Neural cell (in vitro differentiated cells): ENCODE results near the gene ISOC2. TPM values are rescaled to one million over a fixed set of nuclear protein-coding genes. Genes with fewer than 3 reads are reported as not detected.

ENCODE experiments used
- H2AFZ ChIP-seq: fragments of 200-600, 300-800 bp; sonication (generic), shearing (Covaris generic); 2 replicates; pipeline ENCODE4 v1.6.0; 2014; ENCODE audit warnings: low read depth, mild to moderate bottlenecking, antibody characterized with exemption, low read length, moderate library complexity
- H3F3A ChIP-seq: fragments of 200-600 bp; shearing (Covaris generic); 2 replicates; pipeline ENCODE4 v1.6.1; 2016; ENCODE audit warnings: mild to moderate bottlenecking, moderate library complexity, mixed read lengths, antibody characterized with exemption, low read length; ENCODE audit not compliant: insufficient read depth, poor library complexity, severe bottlenecking
- H3K27ac ChIP-seq: fragments of 200-600, 300-800 bp; sonication (generic), shearing (Covaris generic); 2 replicates; pipeline ENCODE4 v1.5.1; 2014; ENCODE audit warnings: mild to moderate bottlenecking, low read length, moderate library complexity
- H3K27me3 ChIP-seq: fragments of 300-800, 200-600 bp; sonication (generic), shearing (Covaris generic); 2 replicates; pipeline ENCODE4 v1.6.0; 2014; ENCODE audit warnings: mild to moderate bottlenecking, low read depth, low read length, moderate library complexity; ENCODE audit not compliant: insufficient read depth
- H3K36me3 ChIP-seq: fragments of 300-800, 200-600 bp; sonication (generic), shearing (Covaris generic); 2 replicates; pipeline ENCODE4 v1.5.1; 2014; ENCODE audit warnings: mild to moderate bottlenecking, antibody characterized with exemption, low read length, moderate library complexity; ENCODE audit not compliant: insufficient read depth
- H3K4me2 ChIP-seq: fragments of 300-800, 200-600 bp; sonication (generic), shearing (Covaris generic); 2 replicates; pipeline ENCODE4 v1.6.0; 2014; ENCODE audit warnings: mild to moderate bottlenecking, low read length
- H3K4me3 ChIP-seq: fragments of 300-800, 200-600 bp; sonication (generic), shearing (Covaris generic); 2 replicates; pipeline ENCODE4 v1.5.1; 2014; ENCODE audit warnings: mild to moderate bottlenecking, low read length, moderate library complexity
- H3K79me2 ChIP-seq: fragments of 200-600 bp; shearing (Covaris generic); replicated peaks from 2 replicates; pipeline ENCODE4 v1.6.0; 2014; ENCODE audit warnings: mild to moderate bottlenecking, low read length, moderate library complexity; ENCODE audit not compliant: insufficient read depth
- H3K9ac ChIP-seq: fragments of 300-800, 200-600 bp; sonication (generic), shearing (Covaris generic); 2 replicates; pipeline ENCODE4 v1.6.1; 2016; ENCODE audit warnings: mild to moderate bottlenecking, low read length, mixed read lengths
- H3K9me2 ChIP-seq: fragments of 200-600 bp; shearing (Covaris generic); 2 replicates; pipeline ENCODE4 v1.6.1; 2016; ENCODE audit warnings: mild to moderate bottlenecking, low read length, mixed read lengths; ENCODE audit not compliant: insufficient read depth
- H3K9me3 ChIP-seq: fragments of 200-600, 300-800 bp; sonication (generic), shearing (Covaris generic); 2 replicates; pipeline ENCODE4 v1.6.1; 2016; ENCODE audit warnings: mild to moderate bottlenecking, mixed run types, low read length, moderate library complexity, mixed read lengths
- H4K20me1 ChIP-seq: fragments of 200-600 bp; shearing (Covaris generic); 2 replicates; pipeline ENCODE4 v1.6.1; 2016; ENCODE audit warnings: mild to moderate bottlenecking, mixed run types; ENCODE audit not compliant: insufficient read depth
- EP300 ChIP-seq: fragments of 450-650 bp; conservative IDR thresholded peaks from 2 replicates; pipeline ENCODE4 v1.6.1; 2014; ENCODE audit warnings: antibody characterized with exemption, mild to moderate bottlenecking, moderate library complexity; ENCODE audit not compliant: poor library complexity, severe bottlenecking
- EZH2 ChIP-seq: fragments of 200-600, 300-800 bp; shearing (Covaris generic), sonication (generic); IDR thresholded peaks from 2 replicates; pipeline ENCODE4 v1.6.1; 2014; ENCODE audit warnings: antibody characterized with exemption, low read length, borderline replicate concordance, mild to moderate bottlenecking; ENCODE audit not compliant: insufficient read depth, poor library complexity, severe bottlenecking
- MXI1 ChIP-seq: fragments of 450-650 bp; conservative IDR thresholded peaks from 2 replicates; pipeline ENCODE4 v1.6.1; 2014; ENCODE audit warnings: antibody characterized with exemption, mild to moderate bottlenecking; ENCODE audit not compliant: poor library complexity, severe bottlenecking
- POLR2AphosphoS5 ChIP-seq: IDR thresholded peaks from 2 replicates; pipeline ENCODE4 v1.6.1; 2012
- RAD21 ChIP-seq: fragments of 450-650 bp; conservative IDR thresholded peaks from 2 replicates; pipeline ENCODE4 v1.6.1; 2014; ENCODE audit warnings: antibody characterized with exemption, mild to moderate bottlenecking, moderate library complexity
- SMC3 ChIP-seq: fragments of 450-650 bp; conservative IDR thresholded peaks from 2 replicates; pipeline ENCODE4 v1.6.1; 2014; ENCODE audit warnings: antibody characterized with exemption, mild to moderate bottlenecking, moderate library complexity; ENCODE audit not compliant: poor library complexity
- TAF1 ChIP-seq: IDR thresholded peaks from 2 replicates; pipeline ENCODE4 v1.6.1; 2012; ENCODE audit warnings: low read depth
- polyA plus RNA-seq: library from polyadenylated mRNA; depleted of rRNA; stranded (reverse); fragments of >200 nt; gene quantifications from 2 replicates; pipeline ENCODE4 v1.2.3, GENCODE V29; 2014
- TF ChIP-seq, protein P1 (sequence below): fragments of 450-650 bp; IDR thresholded peaks from 2 replicates; pipeline ENCODE4 v1.5.1; 2014; ENCODE audit warnings: antibody characterized with exemption, mild to moderate bottlenecking, moderate library complexity; ENCODE audit not compliant: poor library complexity, severe bottlenecking
- TF ChIP-seq, protein P2 (sequence below): IDR thresholded peaks from 2 replicates; pipeline ENCODE4 v1.6.1; 2012; ENCODE audit warnings: borderline replicate concordance

ISOC2 gene
- polyA plus RNA-seq, 1 donor from 2014 or later: 48.1 TPM

DNA sequence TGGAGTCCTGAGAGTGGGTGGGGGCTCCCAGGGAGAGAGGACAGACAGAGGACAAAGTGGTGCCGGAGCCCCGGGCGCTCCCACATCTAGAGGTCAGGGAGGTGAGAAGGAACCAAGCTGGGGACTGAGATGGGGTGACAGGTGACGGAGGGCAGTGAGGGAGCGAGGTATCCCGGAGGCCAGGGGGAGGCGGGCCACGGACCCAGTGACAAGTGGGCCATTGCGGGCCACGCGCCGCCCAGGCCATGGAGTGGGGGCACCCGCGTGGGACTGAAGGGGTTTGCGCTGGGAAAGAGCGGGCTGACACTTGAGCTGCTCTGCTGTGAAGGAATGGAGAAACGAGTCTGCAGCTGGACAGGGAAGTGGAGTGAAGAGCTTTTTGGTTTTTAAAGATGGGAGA lies 17.6 kb upstream of the ISOC2 start:
- H2AFZ ChIP-seq: no peak overlapping the region
- no peak overlapping the region for H3K9ac ChIP-seq
- H3K27ac ChIP-seq: no peak overlapping the region
- no peaks in the 10 kb centered on the region for H3K9me2 ChIP-seq
- no peaks in the 10 kb centered on the region for H4K20me1 ChIP-seq
- H3F3A ChIP-seq: no peaks in the 10 kb centered on the region
- H3K4me3 ChIP-seq: no peak overlapping the region
- H3K79me2 ChIP-seq: peaks cover 8% of the 10 kb centered on the region
- TF ChIP-seq EZH2: no peak
- no peak for TF ChIP-seq POLR2AphosphoS5
- TF ChIP-seq MXI1: no peak
- no peak for TF ChIP-seq TAF1
- TF ChIP-seq EP300: no peak
- TF ChIP-seq, protein P1, sequence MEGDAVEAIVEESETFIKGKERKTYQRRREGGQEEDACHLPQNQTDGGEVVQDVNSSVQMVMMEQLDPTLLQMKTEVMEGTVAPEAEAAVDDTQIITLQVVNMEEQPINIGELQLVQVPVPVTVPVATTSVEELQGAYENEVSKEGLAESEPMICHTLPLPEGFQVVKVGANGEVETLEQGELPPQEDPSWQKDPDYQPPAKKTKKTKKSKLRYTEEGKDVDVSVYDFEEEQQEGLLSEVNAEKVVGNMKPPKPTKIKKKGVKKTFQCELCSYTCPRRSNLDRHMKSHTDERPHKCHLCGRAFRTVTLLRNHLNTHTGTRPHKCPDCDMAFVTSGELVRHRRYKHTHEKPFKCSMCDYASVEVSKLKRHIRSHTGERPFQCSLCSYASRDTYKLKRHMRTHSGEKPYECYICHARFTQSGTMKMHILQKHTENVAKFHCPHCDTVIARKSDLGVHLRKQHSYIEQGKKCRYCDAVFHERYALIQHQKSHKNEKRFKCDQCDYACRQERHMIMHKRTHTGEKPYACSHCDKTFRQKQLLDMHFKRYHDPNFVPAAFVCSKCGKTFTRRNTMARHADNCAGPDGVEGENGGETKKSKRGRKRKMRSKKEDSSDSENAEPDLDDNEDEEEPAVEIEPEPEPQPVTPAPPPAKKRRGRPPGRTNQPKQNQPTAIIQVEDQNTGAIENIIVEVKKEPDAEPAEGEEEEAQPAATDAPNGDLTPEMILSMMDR: no peak
- TF ChIP-seq RAD21: no peak
- TF ChIP-seq SMC3: no peak
- TF ChIP-seq, protein P2, sequence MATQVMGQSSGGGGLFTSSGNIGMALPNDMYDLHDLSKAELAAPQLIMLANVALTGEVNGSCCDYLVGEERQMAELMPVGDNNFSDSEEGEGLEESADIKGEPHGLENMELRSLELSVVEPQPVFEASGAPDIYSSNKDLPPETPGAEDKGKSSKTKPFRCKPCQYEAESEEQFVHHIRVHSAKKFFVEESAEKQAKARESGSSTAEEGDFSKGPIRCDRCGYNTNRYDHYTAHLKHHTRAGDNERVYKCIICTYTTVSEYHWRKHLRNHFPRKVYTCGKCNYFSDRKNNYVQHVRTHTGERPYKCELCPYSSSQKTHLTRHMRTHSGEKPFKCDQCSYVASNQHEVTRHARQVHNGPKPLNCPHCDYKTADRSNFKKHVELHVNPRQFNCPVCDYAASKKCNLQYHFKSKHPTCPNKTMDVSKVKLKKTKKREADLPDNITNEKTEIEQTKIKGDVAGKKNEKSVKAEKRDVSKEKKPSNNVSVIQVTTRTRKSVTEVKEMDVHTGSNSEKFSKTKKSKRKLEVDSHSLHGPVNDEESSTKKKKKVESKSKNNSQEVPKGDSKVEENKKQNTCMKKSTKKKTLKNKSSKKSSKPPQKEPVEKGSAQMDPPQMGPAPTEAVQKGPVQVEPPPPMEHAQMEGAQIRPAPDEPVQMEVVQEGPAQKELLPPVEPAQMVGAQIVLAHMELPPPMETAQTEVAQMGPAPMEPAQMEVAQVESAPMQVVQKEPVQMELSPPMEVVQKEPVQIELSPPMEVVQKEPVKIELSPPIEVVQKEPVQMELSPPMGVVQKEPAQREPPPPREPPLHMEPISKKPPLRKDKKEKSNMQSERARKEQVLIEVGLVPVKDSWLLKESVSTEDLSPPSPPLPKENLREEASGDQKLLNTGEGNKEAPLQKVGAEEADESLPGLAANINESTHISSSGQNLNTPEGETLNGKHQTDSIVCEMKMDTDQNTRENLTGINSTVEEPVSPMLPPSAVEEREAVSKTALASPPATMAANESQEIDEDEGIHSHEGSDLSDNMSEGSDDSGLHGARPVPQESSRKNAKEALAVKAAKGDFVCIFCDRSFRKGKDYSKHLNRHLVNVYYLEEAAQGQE: no peak
- no peaks in the 10 kb centered on the region for H3K36me3 ChIP-seq
- no peaks in the 10 kb centered on the region for H3K9me3 ChIP-seq
- H3K4me2 ChIP-seq: no peak overlapping the region
- no peaks in the 10 kb centered on the region for H3K27me3 ChIP-seq

DNA sequence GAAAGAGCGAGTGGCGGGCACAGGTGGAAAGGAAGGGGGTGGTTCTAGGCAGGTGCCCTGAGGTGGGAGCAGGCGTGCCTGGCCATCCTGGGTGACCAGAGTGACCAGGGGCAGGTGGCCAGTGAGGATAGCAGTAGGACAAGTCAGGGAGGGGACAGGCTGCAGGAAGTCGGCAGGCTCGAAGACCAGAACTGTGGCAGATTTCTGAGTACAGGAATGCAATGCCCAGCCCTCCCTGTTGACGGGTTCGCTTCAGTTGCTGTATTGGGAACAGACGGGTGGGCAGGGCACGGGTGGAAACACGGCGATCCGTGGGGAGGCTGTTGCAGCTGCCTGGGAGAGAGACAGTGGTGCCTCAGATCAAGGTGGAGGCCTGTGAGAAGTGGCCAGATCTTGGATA lies 16.9 kb upstream of the ISOC2 start:
- no peak overlapping the region for H2AFZ ChIP-seq
- H3K4me2 ChIP-seq: no peak overlapping the region
- no peak overlapping the region for H3K9ac ChIP-seq
- H3K9me3 ChIP-seq: no peaks in the 10 kb centered on the region
- peak overlapping the region; percentile 66 for H3K4me3 ChIP-seq
- no peaks in the 10 kb centered on the region for H3K36me3 ChIP-seq
- H3K79me2 ChIP-seq: peaks cover 8% of the 10 kb centered on the region
- H3K27ac ChIP-seq: no peak overlapping the region
- TF ChIP-seq POLR2AphosphoS5: no peak
- TF ChIP-seq RAD21: no peak
- TF ChIP-seq SMC3: no peak
- TF ChIP-seq EP300: no peak
- no peak for TF ChIP-seq EZH2
- no peak for TF ChIP-seq TAF1
- TF ChIP-seq, protein P2: no peak
- TF ChIP-seq, protein P1: no peak
- TF ChIP-seq MXI1: no peak
- no peaks in the 10 kb centered on the region for H3K9me2 ChIP-seq
- no peaks in the 10 kb centered on the region for H4K20me1 ChIP-seq
- no peaks in the 10 kb centered on the region for H3F3A ChIP-seq
- H3K27me3 ChIP-seq: no peaks in the 10 kb centered on the region
